HCT116 (cell line): ENCODE data around the gene ARHGEF39. TPM values are rescaled to one million over a fixed set of nuclear protein-coding genes. Genes with fewer than 3 reads are reported as not detected.

ENCODE experiments used
- ATAC-seq: fragments of 200-7000 bp; cut with Tn5 transposase; 2 replicates; pipeline ENCODE4 v1.9.1; 2020; ENCODE audit warnings: mild to moderate bottlenecking, moderate library complexity
- BruUV-seq: library from RNA; stranded (reverse); fragments of 400-500 nt; replicated peaks from 2 replicates; lab custom pipeline; 2021; lab: Mats Ljungman, UMichigan
- CTCF ChIA-PET: fragments of 300-600 bp; sonication (Branson Sonifier 250); formaldehyde crosslinking; loops from one replicate; lab custom pipeline; 2021; ENCODE audit warnings: antibody characterized with exemption; lab: Charles Lee
- POLR2A ChIA-PET: fragments of 300-600, 350-600 bp; sonication (Branson Sonifier 250); formaldehyde crosslinking; loops from one replicate; lab custom pipeline; 2021; ENCODE audit warnings: antibody characterized with exemption; lab: Charles Lee
- RAD21 ChIA-PET, 2 experiments: fragments of 300-600 bp; sonication (Branson Sonifier 250); formaldehyde crosslinking; loops; one replicate each; lab custom pipeline; 2023; ENCODE audit warnings: low total read pairs in 2 of 2; ENCODE audit not compliant: uncharacterized antibody in 2 of 2, unreplicated experiment in 2 of 2, low non-redundant PET in 1 of 2; lab: Charles Lee
- DNase-seq: peaks from one replicate; pipeline ENCODE4 v3.0.0-alpha.2; 2010; ENCODE audit warnings: low read depth, low spot score
- H2AFZ ChIP-seq: fragments of 200-600 bp; shearing (Covaris generic), sonication (generic); 2 replicates; pipeline ENCODE4 v1.6.1; 2017; ENCODE audit warnings: low read depth, mixed run types, mixed read lengths, antibody characterized with exemption, low read length; ENCODE audit not compliant: poor library complexity, severe bottlenecking
- H3K27ac ChIP-seq: 2 replicates; pipeline ENCODE4 v1.5.1; 2012; ENCODE audit warnings: low read depth, low read length
- H3K27me3 ChIP-seq: fragments of 200-600 bp; sonication (generic); 2 replicates; pipeline ENCODE4 v1.6.1; 2016; ENCODE audit warnings: mixed run types, low read length, mixed read lengths; ENCODE audit not compliant: insufficient read depth
- H3K36me3 ChIP-seq, 2 experiments: fragments of 200-500 bp in 1 of 2; fragments of 200-600 bp in 1 of 2; sonication (Bioruptor generic) in 1 of 2; sonication (generic) in 1 of 2; 2 replicates each; pipeline versions ENCODE4 v1.5.1 to v1.6.1; 2014 to 2016; ENCODE audit warnings: low read length in 2 of 2, inconsistent platforms in 1 of 2, mixed read lengths in 1 of 2, mixed run types in 1 of 2; ENCODE audit not compliant: insufficient read depth in 2 of 2, control insufficient read depth in 1 of 2
- H3K4me1 ChIP-seq, 2 experiments: fragments of 200-600 bp in 1 of 2; sonication (generic) in 1 of 2; 2 replicates each; pipeline versions ENCODE4 v1.5.1 to v1.6.1; 2012 to 2017; ENCODE audit warnings: low read length in 2 of 2, inconsistent platforms in 1 of 2, mild to moderate bottlenecking in 1 of 2, mixed read lengths in 1 of 2, mixed run types in 1 of 2, moderate library complexity in 1 of 2; ENCODE audit not compliant: insufficient read depth in 2 of 2, control insufficient read depth in 1 of 2
- H3K4me2 ChIP-seq: fragments of 200-600 bp; sonication (generic); 2 replicates; pipeline ENCODE4 v1.6.1; 2017; ENCODE audit warnings: mixed run types, low read length, mixed read lengths
- H3K4me3 ChIP-seq, 2 experiments: fragments of 200-600 bp in 1 of 2; sonication (generic) in 1 of 2; replicated peaks in 1 of 2; 2 replicates each; pipeline ENCODE4 v1.5.1; 2011 to 2016; ENCODE audit warnings: low read length in 2 of 2, control low read depth in 1 of 2, low read depth in 1 of 2, mild to moderate bottlenecking in 1 of 2, mixed read lengths in 1 of 2, mixed run types in 1 of 2
- H3K79me2 ChIP-seq: fragments of 200-600 bp; sonication (generic); 2 replicates; pipeline ENCODE4 v1.6.1; 2017; ENCODE audit warnings: mild to moderate bottlenecking, mixed run types, low read length, moderate library complexity, mixed read lengths; ENCODE audit not compliant: insufficient read depth
- H3K9ac ChIP-seq: fragments of 200-600 bp; sonication (generic); 2 replicates; pipeline ENCODE4 v1.6.1; 2016; ENCODE audit warnings: low read length, mixed read lengths
- H3K9me2 ChIP-seq: fragments of 200-600 bp; sonication (generic), shearing (Covaris generic); 2 replicates; pipeline ENCODE4 v1.6.1; 2017; ENCODE audit warnings: mixed run types, mild to moderate bottlenecking, moderate library complexity; ENCODE audit not compliant: insufficient read depth
- H3K9me3 ChIP-seq, 2 experiments: fragments of 200-500 bp in 1 of 2; fragments of 200-600 bp in 1 of 2; sonication (Bioruptor generic) in 1 of 2; sonication (generic) in 1 of 2; 2 replicates each; pipeline ENCODE4 v1.6.1; 2014 to 2017; ENCODE audit warnings: low read length in 2 of 2, mixed read lengths in 2 of 2, inconsistent platforms in 1 of 2, low read depth in 1 of 2, mild to moderate bottlenecking in 1 of 2, mixed run types in 1 of 2, moderate library complexity in 1 of 2; ENCODE audit not compliant: control insufficient read depth in 1 of 2, insufficient read depth in 1 of 2
- H4K20me1 ChIP-seq: fragments of 200-600 bp; sonication (generic), shearing (Covaris generic); 2 replicates; pipeline ENCODE4 v1.6.1; 2017; ENCODE audit warnings: mixed run types, mild to moderate bottlenecking, moderate library complexity; ENCODE audit not compliant: insufficient read depth
- CEBPB ChIP-seq: IDR thresholded peaks from 2 replicates; pipeline ENCODE4 v1.6.1; 2012; ENCODE audit warnings: low read depth
- EZH2phosphoT487 ChIP-seq: fragments of 200-600 bp; IDR thresholded peaks from 2 replicates; pipeline ENCODE4 v1.6.1; 2018; ENCODE audit warnings: antibody characterized with exemption, borderline replicate concordance
- FOSL1 ChIP-seq: IDR thresholded peaks from 2 replicates; pipeline ENCODE4 v1.6.1; 2012; ENCODE audit warnings: low read depth
- JUND ChIP-seq: IDR thresholded peaks from 2 replicates; pipeline ENCODE4 v1.6.1; 2012
- RAD21 ChIP-seq: IDR thresholded peaks from 2 replicates; pipeline ENCODE4 v1.6.1; 2012; ENCODE audit warnings: low read depth, mild to moderate bottlenecking
- SP1 ChIP-seq: IDR thresholded peaks from 2 replicates; pipeline ENCODE4 v1.6.1; 2012; ENCODE audit warnings: low read depth
- intact Hi-C: fragments of 100-400 bp; cut with micrococcal nuclease; formaldehyde crosslinking; loops from 2 replicates; pipeline ENCODE4 v1.10.0; 2022
- total RNA-seq: library from RNA; stranded (reverse); gene quantifications from one replicate; pipeline ENCODE4 v1.2.1, GENCODE V29; 2021; ENCODE audit not compliant: unreplicated experiment
- TF ChIP-seq, protein P1 (sequence below): IDR thresholded peaks from 2 replicates; pipeline ENCODE4 v1.6.1; 2012

Gene ARHGEF39
- total RNA-seq, 1 experiment from 2014 or later, result 29.8 TPM

DNA sequence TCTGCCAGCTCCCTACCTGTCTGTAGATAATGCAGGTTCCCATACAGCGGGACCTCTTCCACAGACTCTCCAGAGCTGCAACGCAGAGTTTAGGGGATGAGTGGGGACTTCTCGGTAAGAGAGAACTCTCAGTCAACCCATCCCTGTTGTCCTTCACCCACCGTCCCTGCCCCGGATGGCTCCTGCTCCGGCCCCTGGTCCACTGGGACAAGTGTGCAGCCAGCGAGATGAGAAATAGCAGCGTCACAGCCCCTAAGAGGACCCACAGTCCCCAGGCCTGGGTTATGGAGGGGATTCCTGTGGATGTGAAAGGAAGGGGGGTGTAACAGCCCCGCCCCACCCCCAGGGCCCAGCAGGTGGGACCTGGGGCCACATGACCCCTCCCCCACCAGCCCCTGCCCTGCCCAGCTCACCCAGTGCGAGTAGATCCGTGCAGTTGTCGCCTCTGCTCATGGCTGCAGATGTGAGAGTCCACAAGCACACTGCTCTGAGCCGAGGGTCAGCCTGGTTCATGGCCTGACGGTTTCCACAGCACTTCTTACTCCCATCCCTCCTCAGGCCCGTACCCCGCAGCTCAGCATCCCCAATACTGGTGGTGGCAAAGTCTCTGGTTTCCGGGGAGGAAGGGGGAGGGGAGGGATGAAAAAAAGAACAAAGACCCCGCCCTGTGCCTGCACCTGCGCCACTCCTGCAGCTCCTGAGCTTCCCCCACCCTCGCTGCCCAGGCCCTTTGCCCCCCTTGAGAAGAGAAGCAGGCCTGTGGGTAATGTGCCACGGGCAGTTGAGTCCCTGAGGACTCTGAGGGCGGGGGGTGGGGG, 14.4 kb downstream of the ARHGEF39 start, which contains the start of gene SIT1:
TSS of gene SIT1 (minus strand) at position 591 of the 818 bp plus-strand sequence. CDS start at position 513, 78 bp downstream.
- Histone ChIP-seq H3K27ac (no peak within 1 kb of the TSS), H2AFZ (no peak within 1 kb of the TSS), H3K9ac (no peak within 1 kb of the TSS), H3K9me2 (no peaks in the 10 kb centered on the region), H3K27me3 (no peaks in the 10 kb centered on the region), H3K36me3 (no peaks in the 10 kb centered on the region), H3K9me3 (no peaks in the 10 kb centered on the region), H4K20me1 (no peaks in the 10 kb centered on the region), H3K4me3 (no peak within 1 kb of the TSS), H3K4me1 (peaks cover 6 to 28% of the 10 kb centered on the region in 2 experiments; a peak in 3 of 4 replicates), H3K79me2 (no peaks in the 10 kb centered on the region), H3K4me2 (no peak within 1 kb of the TSS)
- intact Hi-C loops, result loop anchor here (10.0 kb wide), 1 partner anchor 536 kb away; the partner anchor contains the start of gene ATOSB
- ATAC-seq (no peak), DNase-seq (no peak)
- RAD21 ChIA-PET, result no interaction called here
- CTCF ChIA-PET, result no interaction called here
- TF ChIP-seq EZH2phosphoT487, result no peak
- TF ChIP-seq, protein P1, sequence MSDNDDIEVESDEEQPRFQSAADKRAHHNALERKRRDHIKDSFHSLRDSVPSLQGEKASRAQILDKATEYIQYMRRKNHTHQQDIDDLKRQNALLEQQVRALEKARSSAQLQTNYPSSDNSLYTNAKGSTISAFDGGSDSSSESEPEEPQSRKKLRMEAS, result no peak
- no peak for TF ChIP-seq FOSL1
- no peak for TF ChIP-seq RAD21
- TF ChIP-seq JUND, result no peak
- TF ChIP-seq CEBPB, result no peak
- TF ChIP-seq SP1, result no peak
- BruUV-seq, result no TSS peak
- POLR2A ChIA-PET, result no interaction called here
